Ishikawa (cell line): Measurements from ENCODE around the gene PLA2G2C.

ENCODE experiments used
- CREB1 ChIP-seq: IDR thresholded peaks from 2 replicates; pipeline ENCODE4 v1.6.1; 2012; ENCODE audit warnings: low read depth
- EGR1 ChIP-seq: IDR thresholded peaks from 2 replicates; pipeline ENCODE4 v1.6.1; 2012
- EP300 ChIP-seq: IDR thresholded peaks from 2 replicates; pipeline ENCODE4 v1.6.1; 2012; ENCODE audit warnings: borderline replicate concordance
- TF ChIP-seq, protein P1 (sequence below): IDR thresholded peaks from 2 replicates; pipeline ENCODE4 v1.6.1; 2012; ENCODE audit warnings: low read depth, mild to moderate bottlenecking

DNA sequence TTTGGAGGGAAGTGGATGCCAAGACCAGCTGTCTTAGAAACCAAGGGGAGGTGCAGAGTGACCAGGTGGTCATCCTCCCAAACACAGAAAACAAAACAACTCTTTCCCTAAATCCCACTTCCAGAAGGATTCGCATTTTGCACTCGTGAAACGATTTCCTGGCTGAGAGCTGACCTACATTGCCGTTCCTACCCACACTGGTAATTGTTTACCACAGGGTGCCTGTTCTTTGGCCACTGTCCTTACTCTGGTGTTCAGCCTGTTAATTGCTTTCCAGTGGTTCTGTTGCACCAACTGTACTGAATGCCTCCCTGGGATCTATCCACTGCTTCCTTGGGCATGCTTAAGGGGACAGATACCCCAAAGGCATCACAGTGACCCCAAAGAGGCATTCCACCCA is 23.2 kb upstream of the PLA2G2C start:
- TF ChIP-seq CREB1 (no peak), EGR1 (no peak), EP300 (no peak)
- TF ChIP-seq, protein P1, sequence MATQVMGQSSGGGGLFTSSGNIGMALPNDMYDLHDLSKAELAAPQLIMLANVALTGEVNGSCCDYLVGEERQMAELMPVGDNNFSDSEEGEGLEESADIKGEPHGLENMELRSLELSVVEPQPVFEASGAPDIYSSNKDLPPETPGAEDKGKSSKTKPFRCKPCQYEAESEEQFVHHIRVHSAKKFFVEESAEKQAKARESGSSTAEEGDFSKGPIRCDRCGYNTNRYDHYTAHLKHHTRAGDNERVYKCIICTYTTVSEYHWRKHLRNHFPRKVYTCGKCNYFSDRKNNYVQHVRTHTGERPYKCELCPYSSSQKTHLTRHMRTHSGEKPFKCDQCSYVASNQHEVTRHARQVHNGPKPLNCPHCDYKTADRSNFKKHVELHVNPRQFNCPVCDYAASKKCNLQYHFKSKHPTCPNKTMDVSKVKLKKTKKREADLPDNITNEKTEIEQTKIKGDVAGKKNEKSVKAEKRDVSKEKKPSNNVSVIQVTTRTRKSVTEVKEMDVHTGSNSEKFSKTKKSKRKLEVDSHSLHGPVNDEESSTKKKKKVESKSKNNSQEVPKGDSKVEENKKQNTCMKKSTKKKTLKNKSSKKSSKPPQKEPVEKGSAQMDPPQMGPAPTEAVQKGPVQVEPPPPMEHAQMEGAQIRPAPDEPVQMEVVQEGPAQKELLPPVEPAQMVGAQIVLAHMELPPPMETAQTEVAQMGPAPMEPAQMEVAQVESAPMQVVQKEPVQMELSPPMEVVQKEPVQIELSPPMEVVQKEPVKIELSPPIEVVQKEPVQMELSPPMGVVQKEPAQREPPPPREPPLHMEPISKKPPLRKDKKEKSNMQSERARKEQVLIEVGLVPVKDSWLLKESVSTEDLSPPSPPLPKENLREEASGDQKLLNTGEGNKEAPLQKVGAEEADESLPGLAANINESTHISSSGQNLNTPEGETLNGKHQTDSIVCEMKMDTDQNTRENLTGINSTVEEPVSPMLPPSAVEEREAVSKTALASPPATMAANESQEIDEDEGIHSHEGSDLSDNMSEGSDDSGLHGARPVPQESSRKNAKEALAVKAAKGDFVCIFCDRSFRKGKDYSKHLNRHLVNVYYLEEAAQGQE = no peak
